ENCODE measurements around the gene CCDC33. TPM values are rescaled to one million over a fixed set of nuclear protein-coding genes. Genes with fewer than 3 reads are reported as not detected.

CCDC33 gene
- total and polyA plus RNA-seq, 2 experiments from 2014 or later, result 2.6 to 2.8 TPM

DNA sequence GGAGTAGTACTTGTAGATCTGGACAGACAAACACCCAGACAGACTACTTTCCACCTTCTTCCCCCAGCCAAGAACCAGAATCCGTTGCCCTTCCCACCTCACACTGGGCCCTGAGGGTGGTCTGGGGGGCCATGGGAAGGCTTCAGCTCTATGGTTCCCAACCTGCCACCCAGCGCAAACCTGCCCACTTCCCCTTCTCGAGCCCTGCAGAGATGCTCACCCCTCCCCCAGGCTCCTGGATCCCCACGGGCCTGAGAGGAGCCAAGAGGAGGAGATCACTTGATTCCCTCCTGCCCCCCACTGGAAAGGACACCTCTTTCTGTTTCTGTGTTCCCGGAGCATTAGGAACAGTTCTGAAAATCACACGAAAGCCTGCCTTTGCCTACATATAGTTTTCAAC lies 42.2 kb upstream of the CCDC33 start:
- Histone ChIP-seq H2AFZ (no peak overlapping the region), H3K79me2 (replicated peaks; ENCODE audit: insufficient read depth) (no peaks in the 10 kb centered on the region), H3K27me3 (ENCODE audit: insufficient read depth) (no peaks in the 10 kb centered on the region), H3K36me3 (ENCODE audit: insufficient read depth) (no peaks in the 10 kb centered on the region; the same call in 1 of the 2 replicates), H3K9me2 (ENCODE audit: insufficient read depth) (no peaks in the 10 kb centered on the region), H3K4me2 (no peak overlapping the region), H4K20me1 (replicated peaks; ENCODE audit: insufficient read depth) (no peaks in the 10 kb centered on the region), H3K4me3 (no peak overlapping the region), H3K27ac (ENCODE audit: low read depth) (no peak overlapping the region), H3K4me1 (ENCODE audit: insufficient read depth) (no peaks in the 10 kb centered on the region), H3F3A (replicated peaks; ENCODE audit: low read depth) (no peaks in the 10 kb centered on the region)
- peaks cover 16% of the 10 kb centered on the region for H3K27me3 Mint-ChIP-seq (ENCODE audit: insufficient read depth, low read depth, poor library complexity)
- TF ChIP-seq ZNF114 (CRISPR knock-in tag; IDR thresholded peaks at IDR 0.05) (no peak), STAT1 (IDR thresholded peaks at IDR 0.05; ENCODE audit: unreplicated experiment) (no peak), EZH2phosphoT487 (IDR thresholded peaks at IDR 0.05; ENCODE audit: unreplicated experiment) (no peak), EZH2 (IDR thresholded peaks at IDR 0.05; ENCODE audit: low read depth, unreplicated experiment) (no peak), CREB1 (CRISPR knock-in tag; IDR thresholded peaks at IDR 0.05; ENCODE audit: low read depth) (no peak), ZNF331 (CRISPR knock-in tag; IDR thresholded peaks at IDR 0.05; ENCODE audit: low read depth) (no peak), POLR2AphosphoS5 (IDR thresholded peaks at IDR 0.05; ENCODE audit: low read depth) (no peak), JUNB (IDR thresholded peaks at IDR 0.05; ENCODE audit: unreplicated experiment) (no peak), NANOG (IDR thresholded peaks at IDR 0.05; ENCODE audit: borderline replicate concordance) (no peak), CTCF (conservative IDR thresholded peaks at IDR 0.05; ENCODE audit: low read depth in 2 of 2) (no peak)
- TF ChIP-seq, protein P1, sequence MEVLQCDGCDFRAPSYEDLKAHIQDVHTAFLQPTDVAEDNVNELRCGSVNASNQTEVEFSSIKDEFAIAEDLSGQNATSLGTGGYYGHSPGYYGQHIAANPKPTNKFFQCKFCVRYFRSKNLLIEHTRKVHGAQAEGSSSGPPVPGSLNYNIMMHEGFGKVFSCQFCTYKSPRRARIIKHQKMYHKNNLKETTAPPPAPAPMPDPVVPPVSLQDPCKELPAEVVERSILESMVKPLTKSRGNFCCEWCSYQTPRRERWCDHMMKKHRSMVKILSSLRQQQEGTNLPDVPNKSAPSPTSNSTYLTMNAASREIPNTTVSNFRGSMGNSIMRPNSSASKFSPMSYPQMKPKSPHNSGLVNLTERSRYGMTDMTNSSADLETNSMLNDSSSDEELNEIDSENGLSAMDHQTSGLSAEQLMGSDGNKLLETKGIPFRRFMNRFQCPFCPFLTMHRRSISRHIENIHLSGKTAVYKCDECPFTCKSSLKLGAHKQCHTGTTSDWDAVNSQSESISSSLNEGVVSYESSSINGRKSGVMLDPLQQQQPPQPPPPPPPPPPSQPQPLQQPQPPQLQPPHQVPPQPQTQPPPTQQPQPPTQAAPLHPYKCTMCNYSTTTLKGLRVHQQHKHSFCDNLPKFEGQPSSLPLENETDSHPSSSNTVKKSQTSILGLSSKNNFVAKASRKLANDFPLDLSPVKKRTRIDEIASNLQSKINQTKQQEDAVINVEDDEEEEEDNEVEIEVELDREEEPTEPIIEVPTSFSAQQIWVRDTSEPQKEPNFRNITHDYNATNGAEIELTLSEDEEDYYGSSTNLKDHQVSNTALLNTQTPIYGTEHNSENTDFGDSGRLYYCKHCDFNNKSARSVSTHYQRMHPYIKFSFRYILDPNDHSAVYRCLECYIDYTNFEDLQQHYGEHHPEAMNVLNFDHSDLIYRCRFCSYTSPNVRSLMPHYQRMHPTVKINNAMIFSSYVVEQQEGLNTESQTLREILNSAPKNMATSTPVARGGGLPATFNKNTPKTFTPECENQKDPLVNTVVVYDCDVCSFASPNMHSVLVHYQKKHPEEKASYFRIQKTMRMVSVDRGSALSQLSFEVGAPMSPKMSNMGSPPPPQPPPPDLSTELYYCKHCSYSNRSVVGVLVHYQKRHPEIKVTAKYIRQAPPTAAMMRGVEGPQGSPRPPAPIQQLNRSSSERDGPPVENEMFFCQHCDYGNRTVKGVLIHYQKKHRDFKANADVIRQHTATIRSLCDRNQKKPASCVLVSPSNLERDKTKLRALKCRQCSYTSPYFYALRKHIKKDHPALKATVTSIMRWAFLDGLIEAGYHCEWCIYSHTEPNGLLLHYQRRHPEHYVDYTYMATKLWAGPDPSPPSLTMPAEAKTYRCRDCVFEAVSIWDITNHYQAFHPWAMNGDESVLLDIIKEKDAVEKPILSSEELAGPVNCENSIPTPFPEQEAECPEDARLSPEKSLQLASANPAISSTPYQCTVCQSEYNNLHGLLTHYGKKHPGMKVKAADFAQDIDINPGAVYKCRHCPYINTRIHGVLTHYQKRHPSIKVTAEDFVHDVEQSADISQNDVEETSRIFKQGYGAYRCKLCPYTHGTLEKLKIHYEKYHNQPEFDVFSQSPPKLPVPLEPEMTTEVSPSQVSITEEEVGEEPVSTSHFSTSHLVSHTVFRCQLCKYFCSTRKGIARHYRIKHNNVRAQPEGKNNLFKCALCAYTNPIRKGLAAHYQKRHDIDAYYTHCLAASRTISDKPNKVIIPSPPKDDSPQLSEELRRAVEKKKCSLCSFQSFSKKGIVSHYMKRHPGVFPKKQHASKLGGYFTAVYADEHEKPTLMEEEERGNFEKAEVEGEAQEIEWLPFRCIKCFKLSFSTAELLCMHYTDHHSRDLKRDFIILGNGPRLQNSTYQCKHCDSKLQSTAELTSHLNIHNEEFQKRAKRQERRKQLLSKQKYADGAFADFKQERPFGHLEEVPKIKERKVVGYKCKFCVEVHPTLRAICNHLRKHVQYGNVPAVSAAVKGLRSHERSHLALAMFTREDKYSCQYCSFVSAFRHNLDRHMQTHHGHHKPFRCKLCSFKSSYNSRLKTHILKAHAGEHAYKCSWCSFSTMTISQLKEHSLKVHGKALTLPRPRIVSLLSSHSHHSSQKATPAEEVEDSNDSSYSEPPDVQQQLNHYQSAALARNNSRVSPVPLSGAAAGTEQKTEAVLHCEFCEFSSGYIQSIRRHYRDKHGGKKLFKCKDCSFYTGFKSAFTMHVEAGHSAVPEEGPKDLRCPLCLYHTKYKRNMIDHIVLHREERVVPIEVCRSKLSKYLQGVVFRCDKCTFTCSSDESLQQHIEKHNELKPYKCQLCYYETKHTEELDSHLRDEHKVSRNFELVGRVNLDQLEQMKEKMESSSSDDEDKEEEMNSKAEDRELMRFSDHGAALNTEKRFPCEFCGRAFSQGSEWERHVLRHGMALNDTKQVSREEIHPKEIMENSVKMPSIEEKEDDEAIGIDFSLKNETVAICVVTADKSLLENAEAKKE (CRISPR knock-in tag; IDR thresholded peaks at IDR 0.05), result no peak
- TF ChIP-seq, protein P2, sequence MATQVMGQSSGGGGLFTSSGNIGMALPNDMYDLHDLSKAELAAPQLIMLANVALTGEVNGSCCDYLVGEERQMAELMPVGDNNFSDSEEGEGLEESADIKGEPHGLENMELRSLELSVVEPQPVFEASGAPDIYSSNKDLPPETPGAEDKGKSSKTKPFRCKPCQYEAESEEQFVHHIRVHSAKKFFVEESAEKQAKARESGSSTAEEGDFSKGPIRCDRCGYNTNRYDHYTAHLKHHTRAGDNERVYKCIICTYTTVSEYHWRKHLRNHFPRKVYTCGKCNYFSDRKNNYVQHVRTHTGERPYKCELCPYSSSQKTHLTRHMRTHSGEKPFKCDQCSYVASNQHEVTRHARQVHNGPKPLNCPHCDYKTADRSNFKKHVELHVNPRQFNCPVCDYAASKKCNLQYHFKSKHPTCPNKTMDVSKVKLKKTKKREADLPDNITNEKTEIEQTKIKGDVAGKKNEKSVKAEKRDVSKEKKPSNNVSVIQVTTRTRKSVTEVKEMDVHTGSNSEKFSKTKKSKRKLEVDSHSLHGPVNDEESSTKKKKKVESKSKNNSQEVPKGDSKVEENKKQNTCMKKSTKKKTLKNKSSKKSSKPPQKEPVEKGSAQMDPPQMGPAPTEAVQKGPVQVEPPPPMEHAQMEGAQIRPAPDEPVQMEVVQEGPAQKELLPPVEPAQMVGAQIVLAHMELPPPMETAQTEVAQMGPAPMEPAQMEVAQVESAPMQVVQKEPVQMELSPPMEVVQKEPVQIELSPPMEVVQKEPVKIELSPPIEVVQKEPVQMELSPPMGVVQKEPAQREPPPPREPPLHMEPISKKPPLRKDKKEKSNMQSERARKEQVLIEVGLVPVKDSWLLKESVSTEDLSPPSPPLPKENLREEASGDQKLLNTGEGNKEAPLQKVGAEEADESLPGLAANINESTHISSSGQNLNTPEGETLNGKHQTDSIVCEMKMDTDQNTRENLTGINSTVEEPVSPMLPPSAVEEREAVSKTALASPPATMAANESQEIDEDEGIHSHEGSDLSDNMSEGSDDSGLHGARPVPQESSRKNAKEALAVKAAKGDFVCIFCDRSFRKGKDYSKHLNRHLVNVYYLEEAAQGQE (IDR thresholded peaks at IDR 0.05; ENCODE audit: unreplicated experiment), result no peak
- TF ChIP-seq, protein P3, sequence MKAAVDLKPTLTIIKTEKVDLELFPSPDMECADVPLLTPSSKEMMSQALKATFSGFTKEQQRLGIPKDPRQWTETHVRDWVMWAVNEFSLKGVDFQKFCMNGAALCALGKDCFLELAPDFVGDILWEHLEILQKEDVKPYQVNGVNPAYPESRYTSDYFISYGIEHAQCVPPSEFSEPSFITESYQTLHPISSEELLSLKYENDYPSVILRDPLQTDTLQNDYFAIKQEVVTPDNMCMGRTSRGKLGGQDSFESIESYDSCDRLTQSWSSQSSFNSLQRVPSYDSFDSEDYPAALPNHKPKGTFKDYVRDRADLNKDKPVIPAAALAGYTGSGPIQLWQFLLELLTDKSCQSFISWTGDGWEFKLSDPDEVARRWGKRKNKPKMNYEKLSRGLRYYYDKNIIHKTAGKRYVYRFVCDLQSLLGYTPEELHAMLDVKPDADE (IDR thresholded peaks at IDR 0.05), result no peak
- H3K4me3 Mint-ChIP-seq, result no peak overlapping the region
- no peaks in the 10 kb centered on the region; the same call in 2 of the 3 replicates for H3K36me3 Mint-ChIP-seq (ENCODE audit: low read depth)
- no peak for DNase-seq (ENCODE audit: low spot score)
- no peaks in the 10 kb centered on the region for H3K9me3 Mint-ChIP-seq
- ATAC-seq, result no peak
- peaks cover 4% of the 10 kb centered on the region; the same call in 1 of the 3 replicates for H3K4me1 Mint-ChIP-seq
- H3K27ac Mint-ChIP-seq, result no peak overlapping the region

Data from GM23338 (cell line).